ENCODE data around the gene TRIP4. TPM values are rescaled to one million over a fixed set of nuclear protein-coding genes. Genes with fewer than 3 reads are reported as not detected.

Gene TRIP4
- total RNA-seq, 2 donors from 2014 or later = 28.0 to 32.4 TPM

DNA sequence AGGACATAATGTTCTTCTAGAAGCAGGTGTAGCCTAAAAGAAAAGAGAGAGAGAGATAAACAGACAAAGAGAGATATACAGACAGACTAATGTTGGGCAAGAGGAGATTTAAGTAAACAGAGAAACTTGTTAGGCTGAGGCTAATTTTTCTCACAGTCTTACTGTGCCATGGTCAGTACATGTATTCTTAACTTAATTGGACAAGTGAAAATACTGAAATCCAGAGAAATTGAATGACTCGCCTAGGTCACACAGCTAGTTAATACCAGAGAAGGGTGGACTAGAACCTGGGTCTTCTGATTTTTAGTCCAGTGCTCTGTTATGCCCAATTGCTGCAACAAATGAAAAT, 66.0 kb downstream of the TRIP4 start:
- Histone ChIP-seq H3K36me3 (no peaks in the 10 kb centered on the region), H3K4me3 (no peak overlapping the region), H3K4me1 (no peaks in the 10 kb centered on the region), H3K9ac (ENCODE audit: low read depth in 2 of 2, low read length in 2 of 2) (no peak overlapping the region), H3K27ac (no peak overlapping the region), H3K27me3 (no peaks in the 10 kb centered on the region), H3K9me3 (no peaks in the 10 kb centered on the region)
- DNase-seq = no peak
- intact Hi-C loops (cut with DNase I) = no loop called here
- TF ChIP-seq, protein P1, sequence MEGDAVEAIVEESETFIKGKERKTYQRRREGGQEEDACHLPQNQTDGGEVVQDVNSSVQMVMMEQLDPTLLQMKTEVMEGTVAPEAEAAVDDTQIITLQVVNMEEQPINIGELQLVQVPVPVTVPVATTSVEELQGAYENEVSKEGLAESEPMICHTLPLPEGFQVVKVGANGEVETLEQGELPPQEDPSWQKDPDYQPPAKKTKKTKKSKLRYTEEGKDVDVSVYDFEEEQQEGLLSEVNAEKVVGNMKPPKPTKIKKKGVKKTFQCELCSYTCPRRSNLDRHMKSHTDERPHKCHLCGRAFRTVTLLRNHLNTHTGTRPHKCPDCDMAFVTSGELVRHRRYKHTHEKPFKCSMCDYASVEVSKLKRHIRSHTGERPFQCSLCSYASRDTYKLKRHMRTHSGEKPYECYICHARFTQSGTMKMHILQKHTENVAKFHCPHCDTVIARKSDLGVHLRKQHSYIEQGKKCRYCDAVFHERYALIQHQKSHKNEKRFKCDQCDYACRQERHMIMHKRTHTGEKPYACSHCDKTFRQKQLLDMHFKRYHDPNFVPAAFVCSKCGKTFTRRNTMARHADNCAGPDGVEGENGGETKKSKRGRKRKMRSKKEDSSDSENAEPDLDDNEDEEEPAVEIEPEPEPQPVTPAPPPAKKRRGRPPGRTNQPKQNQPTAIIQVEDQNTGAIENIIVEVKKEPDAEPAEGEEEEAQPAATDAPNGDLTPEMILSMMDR (IDR thresholded peaks at IDR 0.05) = no peak

DNA sequence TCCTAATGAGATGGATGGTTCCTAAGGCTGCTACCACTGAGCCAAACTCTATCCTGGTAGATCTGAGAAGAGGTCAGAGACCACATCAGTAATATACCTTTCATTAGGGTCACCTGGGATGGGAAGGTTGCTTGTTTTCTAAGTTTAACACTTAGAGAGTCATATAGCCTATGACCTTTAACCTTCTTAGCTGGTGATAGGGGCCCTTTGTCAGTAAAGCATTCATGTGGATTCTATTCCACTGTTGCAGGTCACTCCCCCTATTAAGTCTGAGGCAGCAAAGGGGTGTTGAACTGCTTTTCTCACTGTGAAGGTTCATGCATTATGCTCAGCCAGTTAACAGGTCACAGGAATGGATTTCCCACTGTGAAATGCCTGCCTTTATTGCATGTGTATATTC, 66.6 kb downstream of the TRIP4 start:
- H3K27me3 ChIP-seq = no peaks in the 10 kb centered on the region
- no peaks in the 10 kb centered on the region for H3K9me3 ChIP-seq
- no peak overlapping the region for H3K27ac ChIP-seq
- no peak for DNase-seq
- H3K9ac ChIP-seq (ENCODE audit: low read depth in 2 of 2, low read length in 2 of 2) = no peak overlapping the region
- TF ChIP-seq, protein P1 (IDR thresholded peaks at IDR 0.05) = no peak
- intact Hi-C loops (cut with DNase I) = no loop called here
- H3K4me3 ChIP-seq = no peak overlapping the region
- no peaks in the 10 kb centered on the region for H3K4me1 ChIP-seq
- H3K36me3 ChIP-seq = no peaks in the 10 kb centered on the region

DNA sequence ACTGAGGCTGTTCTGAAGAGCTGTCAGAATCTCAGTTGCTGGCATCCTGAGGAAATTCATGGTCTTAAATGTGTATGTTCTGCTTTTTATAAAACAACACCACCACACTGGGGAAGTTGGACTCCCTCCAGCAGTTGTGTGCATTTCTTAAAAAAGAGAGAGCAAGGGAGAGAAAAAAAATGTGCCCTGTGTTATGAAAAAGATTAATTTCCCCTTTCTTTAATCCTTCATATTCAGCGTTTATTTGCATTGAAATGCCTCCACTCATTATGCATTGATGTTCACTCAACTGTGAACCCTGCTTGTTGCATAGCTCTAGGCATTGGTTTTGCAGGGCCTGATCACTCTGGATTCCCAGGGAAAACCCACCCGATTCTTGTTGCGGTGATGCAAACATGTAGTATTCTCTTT, 68.3 kb downstream of the TRIP4 start:
- H3K9me3 ChIP-seq = no peaks in the 10 kb centered on the region
- H3K27ac ChIP-seq = no peak overlapping the region
- H3K4me1 ChIP-seq = peaks cover 3% of the 10 kb centered on the region
- H3K36me3 ChIP-seq = no peaks in the 10 kb centered on the region
- H3K27me3 ChIP-seq = no peaks in the 10 kb centered on the region
- H3K4me3 ChIP-seq = no peak overlapping the region
- TF ChIP-seq, protein P1 (IDR thresholded peaks at IDR 0.05) = no peak
- intact Hi-C loops (cut with DNase I) = no loop called here
- no peak overlapping the region for H3K9ac ChIP-seq (ENCODE audit: low read depth in 2 of 2, low read length in 2 of 2)
- DNase-seq = peak; percentile 29

DNA sequence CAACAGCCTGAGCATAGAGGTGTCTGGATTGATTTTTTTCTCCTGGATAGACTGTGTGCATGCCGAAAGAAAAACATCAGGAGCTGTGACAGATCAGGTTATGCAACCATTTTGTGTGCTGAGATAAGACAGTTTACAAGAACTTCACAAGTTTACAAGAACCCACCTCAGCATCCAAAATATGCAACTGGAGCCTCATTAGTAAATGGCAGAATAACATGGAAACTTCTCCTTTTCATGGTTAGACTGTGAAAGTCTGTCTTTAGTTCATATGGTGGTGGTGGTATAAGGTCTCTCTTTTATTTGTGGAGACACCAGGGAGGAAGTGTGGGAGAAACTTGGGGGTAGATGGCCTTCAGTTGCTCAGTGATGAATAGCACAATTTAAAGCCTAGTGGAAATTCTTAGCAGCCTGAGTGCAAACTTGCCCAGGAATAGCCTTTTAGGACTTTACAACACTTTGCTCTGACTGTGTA, 69.0 kb downstream of the TRIP4 start:
- Histone ChIP-seq H3K4me1 (peaks cover 3% of the 10 kb centered on the region), H3K27ac (no peak overlapping the region)

DNA sequence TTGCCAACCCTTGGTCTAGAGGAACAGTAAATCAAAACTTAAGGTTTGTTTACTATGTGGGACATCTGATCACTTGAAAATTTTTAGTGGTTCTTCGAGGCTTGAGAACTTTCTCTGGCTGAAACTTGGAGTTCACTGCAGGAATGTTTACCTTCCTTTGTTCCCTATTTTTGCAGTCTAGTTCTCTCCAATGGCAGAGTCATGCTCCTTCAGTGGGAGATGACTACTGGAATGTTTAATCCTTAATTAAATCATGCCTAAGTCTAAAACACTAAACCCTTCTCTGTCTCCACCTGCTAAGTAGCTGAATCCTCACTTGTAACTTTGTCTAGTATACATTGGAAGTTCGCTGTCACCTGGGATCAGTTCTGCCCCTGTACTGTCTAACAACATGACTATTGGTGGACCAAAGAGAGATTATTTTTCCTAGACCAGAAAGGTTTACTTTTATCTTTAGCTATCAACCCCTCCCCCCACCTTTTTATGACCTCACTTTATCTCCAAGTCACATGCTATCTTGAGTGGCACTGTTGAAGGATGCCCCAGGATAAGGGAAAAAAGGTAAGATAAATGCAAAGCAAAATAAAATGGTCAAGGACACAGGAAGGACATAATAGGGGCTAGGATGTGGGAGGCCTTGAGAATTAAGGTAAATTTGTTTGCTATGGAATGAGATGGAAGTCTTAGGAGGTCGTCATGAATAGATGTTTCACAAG, 71.6 kb downstream of the TRIP4 start:
- intact Hi-C loops (cut with DNase I) = no loop called here
- Histone ChIP-seq H3K27ac (no peak overlapping the region), H3K9me3 (no peaks in the 10 kb centered on the region), H3K4me3 (no peak overlapping the region), H3K27me3 (no peaks in the 10 kb centered on the region), H3K4me1 (peaks cover 3% of the 10 kb centered on the region), H3K36me3 (no peaks in the 10 kb centered on the region), H3K9ac (ENCODE audit: low read depth in 2 of 2, low read length in 2 of 2) (no peak overlapping the region)
- no peak for DNase-seq
- TF ChIP-seq, protein P1 (IDR thresholded peaks at IDR 0.05) = no peak

More for the DNA sequence above, 69.0 kb downstream of the TRIP4 start:
- Histone ChIP-seq H3K4me3 (no peak overlapping the region), H3K27me3 (no peaks in the 10 kb centered on the region), H3K9me3 (no peaks in the 10 kb centered on the region), H3K36me3 (no peaks in the 10 kb centered on the region), H3K9ac (ENCODE audit: low read depth in 2 of 2, low read length in 2 of 2) (no peak overlapping the region)
- DNase-seq = no peak
- intact Hi-C loops (cut with DNase I) = no loop called here
- TF ChIP-seq, protein P1 (IDR thresholded peaks at IDR 0.05) = no peak

Measured in colonic mucosa (tissue), 4 donors.